NOMO-1 treated with DMSO at 0.1 percent for 48 hours (cell line): ENCODE results near the gene EFEMP2.
A peak's percentile ranks its signal among the peaks of the same experiment; 100 is the strongest.

Experiments used
- DNase-seq: peaks from one replicate; lab custom pipeline; 2025; ENCODE audit not compliant: unreplicated experiment; lab: John Stamatoyannopoulos, UW

Gene EFEMP2

DNA sequence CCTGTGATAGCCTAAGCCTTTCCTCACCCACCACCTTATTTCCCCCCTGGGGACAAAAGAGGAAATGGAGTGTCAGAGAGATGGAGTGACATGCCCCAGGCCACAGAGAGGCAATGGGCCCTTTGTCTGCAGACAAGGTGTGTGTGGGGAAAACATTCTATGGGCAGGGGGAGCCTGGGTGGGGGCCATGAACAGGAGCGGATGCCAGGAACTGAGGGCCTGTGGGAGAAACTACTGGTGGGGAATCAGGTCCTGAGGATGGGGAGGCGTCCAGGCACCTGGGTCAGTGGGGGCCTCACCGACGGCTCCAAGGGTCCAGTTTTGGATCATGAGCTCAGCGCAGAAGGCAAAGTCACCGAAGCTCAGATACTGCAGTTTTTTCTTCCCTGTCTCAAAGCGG lies 12.6 kb upstream of the EFEMP2 start:
- no peak for DNase-seq

DNA sequence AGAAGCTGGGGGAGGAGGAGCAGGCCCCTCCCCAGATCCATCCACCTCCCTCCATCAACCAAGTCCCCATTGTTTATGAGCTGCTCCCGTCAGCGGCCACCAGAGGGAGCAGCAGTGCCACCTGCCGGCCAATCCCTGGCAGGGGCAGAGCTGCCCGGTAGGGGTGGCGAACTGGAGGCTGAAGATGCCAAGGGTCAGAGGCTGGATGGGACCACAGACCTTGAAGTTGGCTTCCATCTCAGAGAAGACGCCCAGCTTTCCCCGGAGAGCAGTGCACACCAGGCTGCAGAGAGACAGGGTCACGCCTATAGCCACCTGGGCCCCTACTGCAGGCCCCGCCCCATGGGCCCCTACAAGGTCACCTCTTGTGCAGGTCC lies 12.1 kb upstream of the EFEMP2 start:
- DNase-seq: peak; percentile 58

DNA sequence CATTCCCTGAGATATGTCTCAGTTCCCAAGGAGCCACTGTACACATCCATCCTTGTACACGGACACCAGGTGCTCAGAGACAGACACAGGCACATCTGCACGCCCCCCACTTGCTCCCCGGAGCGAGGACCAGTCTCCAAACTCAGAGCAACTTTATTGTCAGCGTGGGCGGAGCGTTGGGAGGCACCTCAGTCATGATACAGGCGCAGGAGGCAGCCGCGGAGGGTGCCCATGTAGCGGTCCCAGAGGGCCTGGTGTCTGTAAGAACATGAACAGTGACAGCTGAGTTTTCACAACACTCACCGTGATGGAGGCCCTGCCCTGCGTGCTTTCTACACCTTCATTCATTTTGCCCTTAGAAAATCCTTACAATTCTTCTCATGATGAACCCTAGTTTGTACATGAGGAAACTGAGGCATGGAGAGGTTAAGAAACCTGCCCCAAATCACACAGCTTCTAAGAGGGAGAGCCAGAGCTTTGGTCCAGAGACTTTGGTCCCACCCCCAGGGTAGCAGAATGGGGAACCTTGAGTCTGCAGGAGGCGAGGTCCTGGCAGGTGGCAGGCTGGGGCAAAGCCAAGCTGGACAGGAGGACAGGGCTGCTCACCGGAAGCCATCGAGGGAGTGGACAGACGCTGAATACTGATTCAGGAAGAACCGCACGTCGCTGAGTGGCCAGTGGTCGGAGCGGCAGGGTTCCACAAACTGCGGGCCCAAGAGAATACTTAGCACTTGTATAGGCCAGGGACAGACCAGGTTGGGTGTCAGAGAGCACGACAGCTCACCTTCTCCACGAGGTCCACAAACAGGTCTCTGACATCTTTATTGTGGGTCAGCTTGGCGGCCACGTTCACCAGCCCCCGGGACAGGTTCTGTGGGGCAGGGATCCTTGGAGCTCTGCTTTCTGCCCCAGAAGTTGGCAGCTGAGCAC lies 11.5 kb upstream of the EFEMP2 start:
- no peak for DNase-seq

GRCh38 chr11:65883058-65883761 lies 10.6 kb upstream of the EFEMP2 start:
- DNase-seq: no peak

DNA sequence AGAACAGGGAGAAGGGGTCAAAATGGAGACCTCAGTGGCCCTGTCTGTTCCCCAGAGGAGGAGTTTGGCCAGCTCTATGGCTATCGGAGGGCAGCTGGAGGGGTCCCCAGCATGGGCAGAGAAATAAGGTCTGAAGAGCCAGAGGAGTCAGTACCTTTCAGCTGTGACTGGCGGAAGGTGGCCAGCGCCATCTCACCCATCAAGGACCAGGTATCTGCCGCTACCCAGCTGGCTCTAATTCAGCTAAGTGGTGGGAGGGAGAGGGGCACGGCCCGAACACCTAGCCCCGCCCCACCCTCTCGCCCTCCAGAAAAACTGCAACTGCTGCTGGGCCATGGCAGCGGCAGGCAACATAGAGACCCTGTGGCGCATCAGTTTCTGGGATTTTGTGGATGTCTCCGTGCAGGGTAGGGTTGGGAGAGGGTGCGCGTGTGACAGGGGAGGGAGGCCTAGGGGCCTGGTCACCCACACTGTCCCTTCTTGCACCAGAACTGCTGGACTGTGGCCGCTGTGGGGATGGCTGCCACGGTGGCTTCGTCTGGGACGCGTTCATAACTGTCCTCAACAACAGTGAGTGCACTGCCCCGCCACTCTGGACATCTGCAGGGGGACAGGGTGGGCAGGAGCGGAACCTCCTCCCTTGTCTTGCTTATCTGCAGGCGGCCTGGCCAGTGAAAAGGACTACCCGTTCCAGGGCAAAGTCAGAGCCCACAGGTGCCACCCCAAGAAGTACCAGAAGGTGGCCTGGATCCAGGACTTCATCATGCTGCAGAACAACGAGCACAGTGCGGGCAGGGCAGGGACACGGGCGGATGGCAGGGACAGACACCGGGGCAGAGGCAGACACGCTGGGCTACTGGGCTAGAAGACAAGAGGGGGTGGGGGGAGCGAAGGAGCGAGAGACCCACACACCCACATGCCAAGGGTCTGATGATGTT lies 9.8 kb upstream of the EFEMP2 start:
- DNase-seq: no peak

DNA sequence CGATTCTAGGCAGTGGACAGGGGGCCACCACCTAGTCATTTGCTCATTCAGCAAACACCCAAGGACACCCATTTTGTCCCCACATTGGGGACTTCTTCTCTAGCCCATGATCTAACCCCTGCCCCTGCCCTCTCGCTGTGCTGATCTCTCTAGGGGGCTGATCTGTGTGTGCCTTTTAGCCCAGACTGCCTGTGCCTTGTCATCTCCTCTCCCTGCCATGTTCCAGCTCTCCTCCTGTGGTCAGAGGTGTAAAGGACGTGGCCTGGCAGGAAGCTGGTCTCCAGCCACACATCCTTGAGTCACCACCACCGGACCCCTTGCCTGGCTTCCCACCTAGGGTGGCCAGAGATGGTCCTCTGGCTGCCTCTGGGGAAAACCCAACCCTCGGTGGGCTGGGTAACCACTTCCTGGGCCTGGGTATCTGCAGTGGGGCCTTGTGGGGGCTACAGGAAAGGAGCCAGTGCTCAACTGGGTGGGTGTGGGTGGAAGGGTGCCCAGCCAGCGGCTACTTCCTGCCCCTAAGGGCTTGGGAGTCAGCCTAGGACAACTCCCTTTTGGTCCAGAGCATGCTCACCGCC lies 8.3 kb upstream of the EFEMP2 start:
- DNase-seq: no peak

- DNase-seq: no peak
These were observed 7.4 kb upstream of the EFEMP2 start for GRCh38 chr11:65880027-65880426.

GRCh38 chr11:65879617-65880016 lies 7.0 kb upstream of the EFEMP2 start, which contains the start of gene CTSW:
TSS of gene CTSW (plus strand) at chr11:65879837. CDS start at chr11:65879855, 18 bp downstream.
- DNase-seq: no peak

GRCh38 chr11:65873318-65874156 lies 937 bp upstream of the EFEMP2 start:
- DNase-seq: peak; percentile 83

DNA sequence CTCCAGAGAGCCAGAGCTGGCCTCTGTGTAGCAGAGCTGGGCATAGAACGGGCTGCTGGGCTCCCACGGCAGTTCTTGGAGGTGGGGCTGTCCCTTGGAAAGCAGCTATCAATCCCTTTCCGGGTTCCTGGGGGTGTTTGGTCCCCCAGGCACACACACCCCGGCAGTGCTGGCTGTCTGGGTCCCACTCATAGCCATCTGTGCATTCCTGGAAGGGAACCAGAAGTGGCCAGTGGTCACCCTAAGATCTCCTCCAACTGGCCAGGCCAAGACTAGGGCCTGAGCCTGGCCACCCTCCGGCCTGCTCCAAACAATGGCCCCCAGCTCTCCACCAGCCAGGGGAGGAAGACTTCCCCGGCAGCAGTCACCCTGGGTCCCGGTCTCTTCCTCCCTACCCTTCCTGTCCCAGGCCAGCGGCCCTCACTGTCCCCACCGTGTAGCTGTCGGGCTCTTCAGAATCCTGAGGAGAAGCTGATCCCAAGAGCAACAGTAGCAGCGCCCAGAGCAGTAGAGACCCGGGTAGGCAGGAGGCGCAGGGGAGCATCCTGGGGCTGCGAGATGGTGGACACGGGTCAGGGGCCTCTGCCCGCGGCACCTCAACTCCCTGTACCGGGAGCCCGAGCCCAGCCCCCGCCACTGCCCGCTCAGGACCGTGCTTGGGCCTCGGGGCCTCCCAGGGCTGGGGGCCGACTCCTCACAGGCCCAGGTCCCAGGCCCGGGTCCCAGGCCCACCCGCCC lies 620 bp downstream of the EFEMP2 start:
- no peak for DNase-seq

DNA sequence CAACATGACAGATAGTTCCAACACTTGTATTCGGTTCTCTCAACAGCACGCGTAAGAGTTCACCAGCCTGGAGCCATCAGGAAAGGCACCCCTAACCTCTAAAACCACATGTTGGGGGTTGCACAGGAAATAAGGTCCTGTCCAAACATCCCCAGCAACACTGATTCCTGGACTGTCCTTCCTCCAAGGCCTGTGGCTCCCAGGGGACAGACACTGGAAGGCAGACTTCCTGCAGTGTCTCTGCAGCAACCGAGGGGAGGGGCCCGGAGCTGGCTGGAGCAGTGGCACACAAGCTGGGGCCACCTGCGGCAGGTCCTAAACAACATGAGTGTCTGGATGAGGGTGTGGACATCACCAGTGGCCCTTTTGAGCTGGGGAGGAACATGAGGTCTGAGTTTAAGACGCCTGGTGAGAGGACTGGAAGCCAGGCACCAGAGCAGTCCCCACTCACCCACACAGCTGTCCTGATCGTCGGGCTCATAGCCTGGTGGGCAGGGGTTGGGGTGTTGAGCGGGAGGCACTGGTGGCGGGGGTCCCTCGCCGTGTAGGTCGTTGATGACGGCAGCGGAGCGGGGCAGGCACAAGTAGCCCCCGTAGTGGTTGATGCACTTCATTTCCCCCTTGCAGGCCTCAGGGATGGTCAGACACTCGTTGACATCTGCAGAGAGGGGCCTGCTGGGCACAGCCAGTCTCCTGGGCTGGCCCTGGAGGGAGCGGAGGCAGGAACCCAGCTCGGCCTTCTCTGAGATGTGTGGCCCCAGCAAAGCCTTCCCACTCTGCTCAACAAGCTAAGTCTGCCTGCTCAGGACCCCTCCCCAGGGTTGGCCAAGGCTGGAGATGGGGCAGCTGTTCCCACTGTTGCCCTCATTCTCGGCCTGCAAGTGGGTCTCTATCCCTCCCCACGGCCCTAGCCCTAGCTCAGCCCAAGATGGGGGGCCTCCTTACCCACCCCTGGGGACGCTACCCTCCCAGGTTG lies 1.6 kb downstream of the EFEMP2 start:
- no peak for DNase-seq

- no peak for DNase-seq
These were observed 2.3 kb downstream of the EFEMP2 start for GRCh38 chr11:65870307-65870658.

- DNase-seq: no peak
These were observed 2.8 kb downstream of the EFEMP2 start for GRCh38 chr11:65869643-65870306.

GRCh38 chr11:65868907-65869306 lies 3.7 kb downstream of the EFEMP2 start:
- DNase-seq: no peak

GRCh38 chr11:65868076-65868667 lies 4.4 kb downstream of the EFEMP2 start:
- no peak for DNase-seq

- no peak for DNase-seq
These were observed 5.1 kb downstream of the EFEMP2 start for GRCh38 chr11:65867284-65868071.
